WERI-Rb-1 (cell line): ENCODE data around the gene MICALL2.

Experiments used
- DNase-seq: peaks from one replicate; pipeline ENCODE4 v3.0.0-alpha.2; 2020
- H3K27ac ChIP-seq: fragments of 250-450 bp; sonication (Bioruptor Pico); 2 replicates; pipeline ENCODE4 v1.5.1; 2020; ENCODE audit warnings: mild to moderate bottlenecking, moderate library complexity
- H3K27me3 ChIP-seq: fragments of 250-450 bp; sonication (Bioruptor Pico); 2 replicates; pipeline ENCODE4 v1.5.1; 2021; ENCODE audit warnings: mild to moderate bottlenecking, low read depth, moderate library complexity; ENCODE audit not compliant: insufficient read depth, severe bottlenecking
- H3K36me3 ChIP-seq: fragments of 250-450 bp; sonication (Bioruptor Pico); 2 replicates; pipeline ENCODE4 v1.5.1; 2020; ENCODE audit warnings: mild to moderate bottlenecking, moderate library complexity
- H3K4me3 ChIP-seq: 2 replicates; pipeline ENCODE4 v1.5.1; 2011; ENCODE audit warnings: low read depth, mild to moderate bottlenecking, control low read depth, low read length
- H3K9me3 ChIP-seq: fragments of 250-450 bp; sonication (Bioruptor Pico); 2 replicates; pipeline ENCODE4 v1.5.1; 2021; ENCODE audit warnings: mild to moderate bottlenecking, moderate library complexity; ENCODE audit not compliant: severe bottlenecking
- TF ChIP-seq, protein P1 (sequence below): IDR thresholded peaks from 2 replicates; pipeline ENCODE4 v1.5.1; 2011; ENCODE audit warnings: low read depth, mild to moderate bottlenecking, control low read depth, inconsistent platforms, low read length

MICALL2 gene

DNA sequence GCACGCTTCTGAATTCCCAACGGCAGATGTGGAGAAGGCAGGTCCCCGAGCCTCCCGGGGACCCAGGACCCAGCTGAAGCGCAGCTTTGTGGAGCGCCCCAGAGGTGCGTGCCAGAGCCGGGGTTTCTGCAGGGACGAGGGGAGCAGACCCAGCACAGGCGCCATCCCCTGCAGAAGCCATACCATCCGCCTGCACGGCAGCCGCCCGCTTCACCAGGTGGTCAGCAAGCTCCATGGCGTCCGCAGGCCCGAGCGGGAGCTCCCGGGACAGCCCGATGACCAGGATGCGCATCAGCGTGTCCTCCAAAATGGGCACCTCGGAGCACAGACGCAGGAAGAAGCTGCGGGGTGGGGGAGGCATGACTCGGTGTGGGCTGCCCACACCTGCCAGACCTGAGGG, 34.3 kb upstream of the MICALL2 start:
- Histone ChIP-seq H3K27me3 (no peaks in the 10 kb centered on the region), H3K4me3 (no peak overlapping the region), H3K36me3 (peaks cover 67% of the 10 kb centered on the region), H3K27ac (no peak overlapping the region), H3K9me3 (no peaks in the 10 kb centered on the region)
- TF ChIP-seq, protein P1, sequence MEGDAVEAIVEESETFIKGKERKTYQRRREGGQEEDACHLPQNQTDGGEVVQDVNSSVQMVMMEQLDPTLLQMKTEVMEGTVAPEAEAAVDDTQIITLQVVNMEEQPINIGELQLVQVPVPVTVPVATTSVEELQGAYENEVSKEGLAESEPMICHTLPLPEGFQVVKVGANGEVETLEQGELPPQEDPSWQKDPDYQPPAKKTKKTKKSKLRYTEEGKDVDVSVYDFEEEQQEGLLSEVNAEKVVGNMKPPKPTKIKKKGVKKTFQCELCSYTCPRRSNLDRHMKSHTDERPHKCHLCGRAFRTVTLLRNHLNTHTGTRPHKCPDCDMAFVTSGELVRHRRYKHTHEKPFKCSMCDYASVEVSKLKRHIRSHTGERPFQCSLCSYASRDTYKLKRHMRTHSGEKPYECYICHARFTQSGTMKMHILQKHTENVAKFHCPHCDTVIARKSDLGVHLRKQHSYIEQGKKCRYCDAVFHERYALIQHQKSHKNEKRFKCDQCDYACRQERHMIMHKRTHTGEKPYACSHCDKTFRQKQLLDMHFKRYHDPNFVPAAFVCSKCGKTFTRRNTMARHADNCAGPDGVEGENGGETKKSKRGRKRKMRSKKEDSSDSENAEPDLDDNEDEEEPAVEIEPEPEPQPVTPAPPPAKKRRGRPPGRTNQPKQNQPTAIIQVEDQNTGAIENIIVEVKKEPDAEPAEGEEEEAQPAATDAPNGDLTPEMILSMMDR, result no peak
- no peak for DNase-seq

DNA sequence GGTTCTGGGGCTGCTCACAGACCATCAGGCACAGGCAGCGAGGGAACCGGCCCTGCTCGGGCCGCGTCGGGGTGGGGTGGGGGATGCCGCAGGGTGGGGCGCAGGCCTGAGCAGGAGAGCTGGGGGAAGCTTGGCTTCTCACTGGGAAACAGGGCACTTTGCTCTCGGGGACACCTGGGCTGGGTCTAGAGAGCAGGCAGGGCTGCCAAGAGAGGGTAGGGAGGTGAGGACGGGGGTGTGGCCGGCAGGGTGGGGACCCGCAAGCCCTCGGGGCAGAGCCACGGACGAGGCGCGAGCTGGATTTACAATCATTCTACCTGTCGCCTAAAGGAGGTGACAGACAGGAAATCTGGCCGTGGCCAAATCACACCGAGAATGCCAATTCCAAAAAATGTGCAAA, 33.9 kb upstream of the MICALL2 start:
- Histone ChIP-seq H3K9me3 (no peaks in the 10 kb centered on the region), H3K27me3 (no peaks in the 10 kb centered on the region), H3K4me3 (no peak overlapping the region), H3K36me3 (peaks cover 65% of the 10 kb centered on the region), H3K27ac (no peak overlapping the region)
- TF ChIP-seq, protein P1, result no peak
- DNase-seq, result no peak

DNA sequence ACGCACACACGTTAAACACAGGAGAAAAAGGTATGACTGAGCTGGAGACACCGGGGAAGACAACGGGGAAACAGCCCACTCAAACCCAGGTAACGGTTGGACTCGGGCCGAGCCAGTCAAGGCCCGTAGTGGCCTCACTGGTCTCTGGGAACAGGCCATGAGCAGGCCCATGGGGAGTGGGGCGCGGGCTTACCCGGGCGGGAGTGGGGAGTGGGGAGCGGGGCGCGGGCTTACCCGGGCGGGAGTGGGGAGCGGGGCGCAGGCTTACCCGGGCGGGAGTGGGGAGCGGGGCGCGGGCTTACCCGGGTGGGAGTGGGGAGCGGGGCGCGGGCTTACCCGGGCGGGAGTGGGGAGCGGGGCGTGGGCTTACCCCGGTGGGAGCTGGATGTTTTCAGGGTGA, 33.4 kb upstream of the MICALL2 start:
- H3K27me3 ChIP-seq, result no peaks in the 10 kb centered on the region
- DNase-seq, result no peak
- peaks cover 64% of the 10 kb centered on the region for H3K36me3 ChIP-seq
- H3K9me3 ChIP-seq, result no peaks in the 10 kb centered on the region
- no peak overlapping the region for H3K4me3 ChIP-seq
- no peak overlapping the region for H3K27ac ChIP-seq
- TF ChIP-seq, protein P1, result no peak

DNA sequence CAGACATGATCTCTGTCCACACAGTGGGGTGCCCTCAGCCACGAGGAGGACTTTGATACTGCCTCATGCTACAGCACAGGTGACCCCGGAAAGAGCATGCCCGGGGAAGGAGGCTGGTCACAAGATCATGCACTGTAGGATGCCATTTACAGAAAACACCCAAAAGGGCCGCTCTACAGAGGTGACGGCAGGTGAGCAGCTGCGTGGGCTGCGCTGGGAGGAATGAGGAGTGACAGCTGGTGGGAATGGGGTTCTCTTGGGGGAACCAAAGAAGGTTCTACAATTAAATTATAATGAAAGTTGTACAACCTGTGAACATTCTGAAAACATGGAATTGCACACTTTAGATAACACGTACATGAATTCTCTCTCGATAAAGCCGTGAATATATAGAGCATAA, 33.0 kb upstream of the MICALL2 start:
- Histone ChIP-seq H3K9me3 (no peaks in the 10 kb centered on the region), H3K36me3 (peaks cover 64% of the 10 kb centered on the region), H3K4me3 (no peak overlapping the region), H3K27me3 (no peaks in the 10 kb centered on the region), H3K27ac (no peak overlapping the region)
- TF ChIP-seq, protein P1, result no peak
- no peak for DNase-seq

DNA sequence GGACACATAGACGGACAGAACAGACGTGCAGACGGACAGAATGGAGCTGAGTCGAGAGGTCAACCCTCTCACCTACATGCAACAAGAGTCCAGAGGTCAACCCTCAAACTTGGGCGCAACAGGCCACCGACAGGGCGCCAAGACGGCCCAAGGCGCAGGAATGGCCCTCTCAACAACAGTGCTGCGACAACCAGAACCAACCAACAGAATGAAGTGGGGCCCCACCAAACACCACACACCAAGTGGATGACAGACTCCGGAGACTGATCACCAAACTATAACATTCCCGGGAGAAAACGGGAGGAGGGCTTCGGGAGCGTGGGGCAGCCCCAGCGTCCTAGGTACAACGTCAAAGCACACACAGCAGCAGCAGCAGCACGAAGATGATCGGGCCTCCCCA, 31.6 kb upstream of the MICALL2 start:
- no peak overlapping the region for H3K4me3 ChIP-seq
- no peak for DNase-seq
- H3K27ac ChIP-seq, result no peak overlapping the region
- no peaks in the 10 kb centered on the region for H3K9me3 ChIP-seq
- peaks cover 63% of the 10 kb centered on the region for H3K36me3 ChIP-seq
- TF ChIP-seq, protein P1, result no peak
- H3K27me3 ChIP-seq, result no peaks in the 10 kb centered on the region

DNA sequence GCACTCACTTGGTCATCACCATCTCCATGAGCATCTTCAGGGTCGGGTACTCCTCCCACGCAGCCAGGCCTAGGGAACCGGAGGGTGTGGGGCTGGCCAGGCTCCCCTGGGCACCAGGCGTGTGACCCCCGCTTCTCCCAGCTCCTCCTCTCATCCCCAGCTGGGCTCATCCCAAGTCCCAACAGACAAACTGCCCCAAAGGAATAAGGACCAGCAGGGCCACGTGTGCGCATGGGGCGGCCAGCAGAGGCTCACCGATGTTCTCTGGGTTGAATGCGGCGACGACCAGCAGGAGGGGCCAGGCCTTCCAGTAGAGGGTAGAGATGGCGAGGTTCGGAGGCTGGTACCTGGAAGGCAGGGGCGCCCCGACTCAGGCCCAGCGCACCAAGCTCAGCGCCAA, 30.1 kb upstream of the MICALL2 start:
- Histone ChIP-seq H3K9me3 (no peaks in the 10 kb centered on the region), H3K27ac (no peak overlapping the region), H3K27me3 (no peaks in the 10 kb centered on the region), H3K36me3 (peaks cover 61% of the 10 kb centered on the region), H3K4me3 (no peak overlapping the region)
- DNase-seq, result no peak
- TF ChIP-seq, protein P1, result no peak
